GM18511 (cell line): ENCODE results near the gene PDCD11.
A peak's percentile ranks its signal among the peaks of the same experiment; 100 is the strongest.

Experiments
- ATAC-seq: cut with Tn5 transposase; IDR thresholded peaks from one replicate; pipeline ENCODE4 v1.9.1; 2021; ENCODE audit warnings: mild to moderate bottlenecking, moderate library complexity; ENCODE audit not compliant: unreplicated experiment

The PDCD11 gene

GRCh38 chr10:103450201-103450695 is 53.8 kb downstream of the PDCD11 start:
- no peak for ATAC-seq

DNA sequence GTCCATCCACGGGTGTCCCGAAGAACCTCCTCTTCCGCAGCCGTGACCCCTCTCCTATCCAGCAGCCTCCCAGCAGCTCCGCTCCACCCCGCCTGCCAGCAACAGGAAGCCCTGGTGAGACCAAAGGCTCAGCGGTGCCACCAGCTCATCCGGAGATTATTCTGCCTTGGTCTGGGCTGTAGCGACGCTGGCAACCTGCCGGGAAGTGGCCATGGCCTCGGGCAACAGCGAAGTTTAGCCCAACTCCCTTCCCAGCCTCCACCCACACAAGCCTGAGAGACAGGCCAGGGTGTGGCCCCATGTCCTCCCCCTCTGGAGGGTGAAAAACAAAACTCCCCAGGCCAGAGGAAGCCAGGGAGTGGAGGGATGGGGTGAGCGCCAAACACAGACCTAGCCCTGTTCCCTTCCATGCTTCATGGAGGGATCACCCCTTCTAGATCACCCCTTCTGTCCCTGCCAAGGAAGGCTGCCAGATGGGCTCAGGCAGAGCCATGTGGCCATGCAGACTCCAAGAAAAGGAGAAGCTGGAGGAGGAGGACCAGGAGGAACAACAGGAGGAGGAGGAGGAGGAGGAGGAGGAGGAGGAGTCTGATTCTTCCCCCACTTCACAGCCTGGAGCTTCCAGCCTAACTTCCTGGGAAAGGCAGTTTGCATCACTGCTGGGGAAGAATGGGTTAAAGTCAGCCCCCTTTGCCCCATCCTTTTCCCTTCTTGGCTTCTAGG is 54.8 kb downstream of the PDCD11 start:
- ATAC-seq, result no peak

DNA sequence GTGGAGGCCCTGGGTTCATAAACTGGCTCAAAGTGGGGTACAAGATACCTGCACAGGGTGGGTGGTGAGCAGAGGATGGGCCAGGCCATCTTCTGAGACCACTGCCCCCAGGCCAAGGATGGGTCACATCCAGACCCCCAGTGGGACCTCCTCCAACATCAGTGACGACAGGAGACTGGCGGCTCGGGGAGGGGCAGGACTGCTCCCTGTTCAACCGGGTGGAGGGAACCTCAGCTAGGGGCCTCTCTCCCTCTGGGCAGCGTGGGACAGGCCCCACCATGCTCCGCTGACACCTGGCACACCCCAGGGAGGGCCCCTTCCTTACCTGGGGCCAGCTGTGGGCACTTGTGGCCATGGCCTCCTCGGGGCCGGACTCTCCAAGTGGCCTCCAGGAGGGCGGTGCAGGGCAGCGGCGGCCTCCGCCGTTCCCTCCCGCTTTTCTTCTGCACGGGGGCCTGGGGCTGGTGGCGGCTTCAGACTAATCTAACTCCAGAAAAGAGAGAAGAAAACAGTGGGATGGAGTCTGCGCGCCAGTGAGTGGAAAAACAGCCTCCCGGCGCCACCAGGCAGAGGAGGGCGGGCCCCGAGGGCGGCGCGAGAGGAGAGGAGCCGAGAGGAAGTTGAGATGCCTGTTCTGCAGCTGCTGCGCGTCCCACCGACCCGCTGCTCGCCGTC is 55.5 kb downstream of the PDCD11 start, which contains the start of gene CALHM2:
TSS of gene CALHM2 (minus strand) at position 540 of the 675 bp plus-strand sequence. CDS start 2,429 bp downstream, outside the sequence.
- ATAC-seq, result peak; percentile 73

- peak; percentile 12 for ATAC-seq
Observed at GRCh38 chr10:103452506-103453230, 56.2 kb downstream of the PDCD11 start.

DNA sequence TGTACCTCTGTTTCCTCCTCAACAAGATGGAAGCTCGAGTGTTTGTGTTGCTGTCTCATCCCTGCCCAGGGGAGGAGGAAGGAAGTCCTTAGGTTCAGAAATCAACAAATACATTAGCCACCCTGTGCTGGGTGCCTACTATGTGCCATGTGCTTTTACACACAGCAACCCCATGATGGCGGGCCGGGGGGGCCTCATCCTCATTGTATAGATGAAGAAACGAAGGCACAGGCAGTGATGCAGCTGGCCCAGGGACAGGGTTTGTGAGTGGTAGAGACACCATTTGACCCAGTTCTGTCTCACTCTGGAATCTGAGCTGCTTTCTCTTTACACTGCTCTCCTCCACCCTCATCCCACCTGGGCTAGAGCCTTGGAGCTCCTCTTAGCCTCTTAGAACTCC is 57.6 kb downstream of the PDCD11 start:
- no peak for ATAC-seq

- no peak for ATAC-seq
Observed at GRCh38 chr10:103455235-103455634, 58.8 kb downstream of the PDCD11 start.

- no peak for ATAC-seq
Observed at GRCh38 chr10:103456074-103456660, 59.7 kb downstream of the PDCD11 start.

DNA sequence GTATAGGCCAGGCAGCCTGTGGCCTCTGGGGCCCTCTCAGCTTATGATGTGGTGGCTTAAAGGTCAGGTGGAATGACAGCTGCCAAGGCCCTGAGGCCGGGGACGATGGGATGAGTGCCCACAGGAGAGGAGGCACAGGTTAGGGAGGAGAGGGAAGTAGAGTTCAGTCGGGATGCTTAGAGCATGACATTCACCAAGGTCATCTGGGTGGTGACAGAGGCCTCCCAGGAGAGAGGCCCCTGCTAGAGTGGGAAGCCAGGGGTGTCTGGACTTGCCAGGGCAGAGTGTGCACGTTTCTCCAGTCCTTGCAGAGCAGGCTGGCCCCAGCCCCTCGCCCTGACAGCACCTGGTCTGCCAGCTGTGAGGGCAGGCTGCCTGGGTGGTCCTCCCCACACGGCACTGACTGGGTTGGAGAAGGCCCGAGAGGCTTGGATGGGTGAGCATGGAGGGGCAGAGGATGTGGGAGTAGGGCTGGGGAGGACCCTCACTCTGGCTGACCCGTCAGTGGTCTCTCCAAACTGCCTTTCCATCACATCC is 60.8 kb downstream of the PDCD11 start:
- no peak for ATAC-seq

- ATAC-seq, result no peak
Observed at GRCh38 chr10:103457896-103458583, 61.6 kb downstream of the PDCD11 start.

- peak; percentile 75 for ATAC-seq
Observed at GRCh38 chr10:103458720-103459119, 62.3 kb downstream of the PDCD11 start, which contains the start of gene CALHM1. Gene CALHM1 (minus strand): TSS chr10:103458900. CDS start chr10:103458751, 149 bp downstream.

DNA sequence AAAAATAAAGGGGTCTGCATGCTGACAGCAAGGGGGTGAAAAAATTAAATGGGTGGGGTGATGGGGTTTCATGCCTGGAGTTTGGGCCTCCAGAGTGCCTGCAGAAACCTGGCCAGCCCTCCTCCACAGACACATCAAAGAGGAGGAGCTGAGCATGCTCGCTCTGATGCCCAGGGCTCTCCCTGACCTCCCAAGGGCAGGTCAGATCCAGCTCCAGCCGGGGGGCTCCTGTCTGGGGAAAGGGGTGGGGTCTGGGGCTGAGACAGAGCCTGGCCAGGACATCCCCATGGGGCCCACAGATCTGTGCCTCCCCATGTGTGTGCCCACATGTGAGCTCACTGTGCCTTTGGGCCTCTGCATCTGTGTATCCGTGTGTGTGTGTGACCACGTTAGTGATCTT is 63.2 kb downstream of the PDCD11 start:
- no peak for ATAC-seq

DNA sequence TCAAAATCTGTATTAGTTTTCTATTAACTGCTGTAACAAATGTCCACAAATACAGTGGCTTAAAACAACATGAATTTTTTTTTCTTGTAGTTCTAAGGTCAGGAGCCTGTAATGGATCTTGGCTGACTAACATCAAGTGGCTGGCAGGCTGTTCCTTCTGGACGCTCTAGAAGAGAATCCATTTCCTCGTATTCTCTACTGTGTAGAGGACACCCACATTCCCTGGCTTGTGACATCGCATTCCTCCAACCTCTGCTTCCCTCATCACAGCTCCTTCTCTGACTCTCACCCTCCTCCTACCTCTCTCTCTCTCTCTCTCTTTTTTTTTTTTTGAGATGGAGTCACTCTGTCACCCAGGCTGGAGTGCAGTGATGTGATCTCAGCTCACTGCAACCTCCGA is 67.1 kb downstream of the PDCD11 start:
- no peak for ATAC-seq

DNA sequence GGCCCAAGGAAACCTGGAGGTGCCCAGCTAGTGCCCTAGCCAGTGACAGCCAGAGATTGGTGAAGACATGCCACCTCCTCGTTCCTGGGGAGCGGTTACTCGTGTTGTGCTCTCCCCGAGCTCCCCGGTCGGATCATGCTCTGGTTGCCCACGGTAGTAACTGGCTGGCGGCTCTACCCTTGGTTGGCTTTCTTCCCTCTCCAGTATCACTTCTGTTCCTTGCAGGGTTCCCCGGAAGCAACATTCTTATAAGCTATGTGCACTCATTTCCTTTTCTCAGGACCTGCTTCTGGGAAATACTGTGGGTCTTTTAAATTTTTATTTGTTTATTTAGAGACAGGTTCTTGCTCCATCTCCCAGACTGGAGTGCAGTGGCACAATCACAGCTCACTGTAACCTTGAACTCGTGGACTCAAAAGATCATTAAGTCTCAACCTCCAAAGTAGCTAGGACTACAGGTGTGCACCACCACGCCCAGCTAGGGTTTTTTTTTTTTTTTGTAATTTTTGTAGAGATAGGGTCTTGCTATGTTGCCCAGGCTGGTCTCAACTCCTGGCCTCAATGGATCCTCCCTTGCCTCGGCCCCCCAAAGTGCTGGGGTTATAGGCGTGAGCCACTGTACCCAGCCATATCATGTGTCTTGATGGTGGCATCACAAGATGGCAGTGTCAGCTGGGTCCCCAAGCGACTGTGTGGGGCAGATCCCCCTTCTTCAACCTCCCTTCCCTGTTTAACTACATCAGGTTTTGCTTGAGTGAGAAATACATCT is 69.2 kb downstream of the PDCD11 start:
- ATAC-seq, result no peak

- no peak for ATAC-seq
Observed at GRCh38 chr10:103466734-103467133, 70.3 kb downstream of the PDCD11 start.

DNA sequence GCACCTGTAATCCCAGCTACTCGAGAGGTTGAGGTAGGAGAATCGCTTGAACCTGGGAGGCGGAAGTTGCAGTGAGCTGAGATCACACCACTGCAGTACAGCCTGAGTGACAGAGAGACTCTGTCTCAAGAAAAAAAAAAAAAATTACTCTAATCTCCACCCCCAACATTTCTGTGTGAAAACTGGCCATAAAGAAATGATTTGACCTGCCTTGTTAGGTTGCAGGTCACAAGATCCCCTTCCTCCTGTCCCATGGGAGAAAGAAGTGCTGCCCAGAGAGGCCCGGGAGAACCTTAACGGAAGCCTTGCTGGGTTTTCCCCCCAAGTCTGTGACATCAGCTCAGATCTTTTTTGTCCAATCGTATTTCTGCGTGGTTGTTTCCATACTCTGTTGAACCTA is 71.0 kb downstream of the PDCD11 start:
- no peak for ATAC-seq

DNA sequence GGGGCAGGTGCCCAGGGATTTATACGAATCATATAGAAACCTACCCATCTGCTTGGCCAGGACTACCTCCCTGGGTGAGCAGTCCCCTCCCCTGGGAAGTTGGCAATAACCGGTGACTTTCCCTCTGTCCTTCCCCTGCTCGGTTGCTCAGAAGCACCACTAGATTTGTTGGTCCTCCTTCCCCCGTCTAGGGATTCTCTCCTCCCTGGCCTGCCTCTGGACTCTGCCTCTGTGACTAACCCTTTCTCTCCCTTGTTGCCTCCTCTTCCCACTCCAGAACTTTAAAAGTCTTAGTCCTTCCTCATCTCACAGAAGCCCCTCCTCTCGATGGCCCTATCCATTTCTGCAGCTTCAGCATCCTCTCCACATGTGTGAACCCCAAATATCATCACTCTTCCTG is 72.8 kb downstream of the PDCD11 start:
- ATAC-seq, result no peak

GRCh38 chr10:103470761-103471653 is 74.6 kb downstream of the PDCD11 start:
- peak; percentile 79 for ATAC-seq

DNA sequence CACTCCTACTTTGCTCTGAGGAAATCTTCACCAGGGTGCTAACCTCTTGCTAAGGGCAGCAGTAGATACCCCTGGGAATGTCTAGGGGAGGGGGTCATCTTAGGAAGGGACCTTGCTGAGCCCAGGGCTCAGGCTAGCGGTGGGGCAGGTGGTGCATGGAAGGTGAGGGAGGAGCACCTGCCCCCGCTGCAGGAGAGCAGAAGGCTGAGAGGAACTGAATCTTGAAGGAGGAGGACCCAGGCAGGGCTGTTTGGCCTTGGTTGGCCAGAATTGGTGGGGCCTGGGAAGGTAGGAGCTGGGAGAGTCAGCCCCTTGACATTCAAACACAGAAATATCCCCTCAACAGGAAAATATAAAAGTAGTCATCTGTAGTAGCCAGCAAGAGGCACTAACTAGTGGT is 75.6 kb downstream of the PDCD11 start:
- ATAC-seq, result peak; percentile 37
